Loucy (cell line): ENCODE measurements around the gene HOPX.

ENCODE experiments used
- EZH2phosphoT487 ChIP-seq: fragments of 200-600 bp; IDR thresholded peaks from 2 replicates; pipeline ENCODE4 v1.6.1; 2018; ENCODE audit warnings: antibody characterized with exemption, mild to moderate bottlenecking, moderate library complexity, borderline replicate concordance
- TF ChIP-seq, protein P1 (sequence below): fragments of 200-600 bp; sonication (generic); conservative IDR thresholded peaks from 2 replicates; pipeline ENCODE4 v1.5.1; 2014; ENCODE audit warnings: mild to moderate bottlenecking, antibody characterized with exemption, low read length

DNA sequence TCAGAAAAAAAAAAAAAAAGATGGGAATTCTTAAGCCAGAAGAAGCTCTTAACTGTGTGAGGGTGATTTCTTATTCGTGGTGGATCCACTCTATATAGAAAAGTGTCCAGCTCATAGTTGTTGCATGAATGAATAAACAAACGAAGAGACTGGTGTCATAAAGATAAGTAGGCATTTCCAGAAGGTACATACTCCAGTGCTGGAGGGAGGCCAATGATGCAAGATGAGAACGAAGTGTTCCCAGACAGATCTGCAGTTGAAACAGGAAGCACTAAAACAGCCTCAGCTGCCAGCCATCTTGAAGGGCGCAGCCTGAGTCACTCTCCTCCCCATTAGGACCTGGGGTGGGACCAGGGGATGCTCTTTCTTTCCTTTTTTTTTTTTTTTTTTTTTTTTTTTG, 47.4 kb upstream of the HOPX start:
- TF ChIP-seq, protein P1, sequence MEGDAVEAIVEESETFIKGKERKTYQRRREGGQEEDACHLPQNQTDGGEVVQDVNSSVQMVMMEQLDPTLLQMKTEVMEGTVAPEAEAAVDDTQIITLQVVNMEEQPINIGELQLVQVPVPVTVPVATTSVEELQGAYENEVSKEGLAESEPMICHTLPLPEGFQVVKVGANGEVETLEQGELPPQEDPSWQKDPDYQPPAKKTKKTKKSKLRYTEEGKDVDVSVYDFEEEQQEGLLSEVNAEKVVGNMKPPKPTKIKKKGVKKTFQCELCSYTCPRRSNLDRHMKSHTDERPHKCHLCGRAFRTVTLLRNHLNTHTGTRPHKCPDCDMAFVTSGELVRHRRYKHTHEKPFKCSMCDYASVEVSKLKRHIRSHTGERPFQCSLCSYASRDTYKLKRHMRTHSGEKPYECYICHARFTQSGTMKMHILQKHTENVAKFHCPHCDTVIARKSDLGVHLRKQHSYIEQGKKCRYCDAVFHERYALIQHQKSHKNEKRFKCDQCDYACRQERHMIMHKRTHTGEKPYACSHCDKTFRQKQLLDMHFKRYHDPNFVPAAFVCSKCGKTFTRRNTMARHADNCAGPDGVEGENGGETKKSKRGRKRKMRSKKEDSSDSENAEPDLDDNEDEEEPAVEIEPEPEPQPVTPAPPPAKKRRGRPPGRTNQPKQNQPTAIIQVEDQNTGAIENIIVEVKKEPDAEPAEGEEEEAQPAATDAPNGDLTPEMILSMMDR: no peak
- no peak for TF ChIP-seq EZH2phosphoT487
